Large intestine (tissue), 3 donors: Measurements from ENCODE around the gene AP1B1. TPM values are rescaled to one million over a fixed set of nuclear protein-coding genes. Genes with fewer than 3 reads are reported as not detected.

ENCODE experiments used
- DNase-seq, 2 donors: peaks; one replicate each; pipeline versions ENCODE4 v3.0.0 to v3.0.0-alpha.2; 2013
- H3K27ac ChIP-seq: one replicate; pipeline ENCODE4 v1.5.1; 2013; ENCODE audit warnings: low read length
- H3K27me3 ChIP-seq: 2 replicates; pipeline ENCODE4 v1.6.1; 2013; ENCODE audit warnings: low read length; ENCODE audit not compliant: control insufficient read depth, insufficient read depth
- H3K36me3 ChIP-seq: 2 replicates; pipeline ENCODE4 v1.6.1; 2013; ENCODE audit warnings: low read length; ENCODE audit not compliant: control insufficient read depth, insufficient read depth
- H3K4me1 ChIP-seq: one replicate; pipeline ENCODE4 v1.6.1; 2013; ENCODE audit warnings: low read length; ENCODE audit not compliant: control insufficient read depth, insufficient read depth
- H3K4me3 ChIP-seq: one replicate; pipeline ENCODE4 v1.5.1; 2013; ENCODE audit warnings: low read length
- H3K9me3 ChIP-seq: one replicate; pipeline ENCODE4 v1.6.1; 2013; ENCODE audit warnings: mild to moderate bottlenecking, low read depth, low read length, moderate library complexity; ENCODE audit not compliant: control insufficient read depth
- WGBS: methylation state at CpG from one replicate; pipeline ENCODE4 v1.1.5; 2013; ENCODE audit warnings: low lambda C conversion rate; ENCODE audit not compliant: insufficient coverage; 5-methylcytosine and 5-hydroxymethylcytosine counted together
- polyA plus RNA-seq: library from polyadenylated mRNA; unstranded; fragments of 120-200 nt; gene quantifications from one replicate; pipeline ENCODE4 v1.2.1, GENCODE V29; 2013

The AP1B1 gene
- polyA plus RNA-seq, 1 donor, result 60.6 TPM

DNA sequence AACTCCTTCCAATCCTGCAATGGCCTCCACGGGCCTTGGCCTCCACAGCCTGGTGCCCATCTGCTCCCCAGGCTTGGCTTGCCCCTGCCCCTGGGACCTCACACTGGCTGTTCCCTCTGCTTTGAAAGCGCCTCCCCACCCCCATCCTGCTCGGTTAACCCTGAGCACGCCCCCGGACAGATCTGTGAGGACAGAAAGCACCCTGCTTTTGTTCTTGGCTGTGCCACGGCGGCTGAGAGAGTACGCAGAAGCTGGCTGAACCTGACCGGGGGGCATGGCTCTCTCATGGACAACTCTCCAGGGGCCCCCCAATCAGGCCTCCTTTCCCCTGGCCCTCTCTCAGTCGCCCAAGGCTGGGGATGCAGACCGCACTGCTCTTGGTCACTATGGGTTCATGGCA lies 52.7 kb downstream of the AP1B1 start:
- Histone ChIP-seq H3K36me3 (peaks cover 92% of the 10 kb centered on the region), H3K27me3 (no peaks in the 10 kb centered on the region), H3K4me3 (no peak overlapping the region), H3K4me1 (no peaks in the 10 kb centered on the region), H3K9me3 (no peaks in the 10 kb centered on the region), H3K27ac (no peak overlapping the region)
- WGBS, result no CpG with 5 or more reads among the region's 11 CpGs
- no peak for DNase-seq

DNA sequence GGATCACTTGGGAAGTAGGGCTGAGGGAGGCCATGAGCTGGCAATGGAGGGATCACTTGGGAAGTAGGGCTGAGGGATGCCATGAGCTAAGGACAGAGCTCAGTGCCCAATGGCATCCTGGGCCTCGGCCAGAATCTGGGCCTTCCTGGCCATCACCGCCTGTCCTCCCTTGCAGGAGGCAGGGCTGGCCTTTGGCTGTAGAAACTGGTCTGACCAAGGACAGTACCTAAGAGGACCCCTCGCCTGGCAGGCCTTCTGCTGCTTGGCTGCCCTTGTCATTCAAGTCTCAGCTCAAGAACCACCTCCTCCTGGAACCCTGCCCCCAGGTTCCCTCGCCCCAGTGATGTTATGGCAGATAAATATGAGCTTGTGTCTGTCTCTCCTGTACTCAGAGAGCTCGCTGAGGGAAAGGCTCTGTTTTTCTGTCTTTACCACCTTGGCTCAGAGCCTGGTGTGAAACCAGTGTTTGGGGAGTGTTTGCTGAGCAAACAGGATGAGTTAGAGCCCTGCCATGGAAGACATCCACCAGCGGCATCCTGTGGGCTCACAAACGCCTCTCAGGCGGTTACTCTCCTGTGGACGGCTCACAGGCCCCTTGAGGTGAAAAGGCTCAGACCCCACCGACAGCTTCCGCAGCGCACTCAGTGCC lies 53.5 kb downstream of the AP1B1 start:
- H3K4me1 ChIP-seq, result no peaks in the 10 kb centered on the region
- peaks cover 92% of the 10 kb centered on the region for H3K36me3 ChIP-seq
- H3K4me3 ChIP-seq, result no peak overlapping the region
- no peaks in the 10 kb centered on the region for H3K9me3 ChIP-seq
- no peak overlapping the region for H3K27ac ChIP-seq
- no peaks in the 10 kb centered on the region for H3K27me3 ChIP-seq
- WGBS, result no CpG with 5 or more reads among the region's 12 CpGs
- DNase-seq, result no peak

DNA sequence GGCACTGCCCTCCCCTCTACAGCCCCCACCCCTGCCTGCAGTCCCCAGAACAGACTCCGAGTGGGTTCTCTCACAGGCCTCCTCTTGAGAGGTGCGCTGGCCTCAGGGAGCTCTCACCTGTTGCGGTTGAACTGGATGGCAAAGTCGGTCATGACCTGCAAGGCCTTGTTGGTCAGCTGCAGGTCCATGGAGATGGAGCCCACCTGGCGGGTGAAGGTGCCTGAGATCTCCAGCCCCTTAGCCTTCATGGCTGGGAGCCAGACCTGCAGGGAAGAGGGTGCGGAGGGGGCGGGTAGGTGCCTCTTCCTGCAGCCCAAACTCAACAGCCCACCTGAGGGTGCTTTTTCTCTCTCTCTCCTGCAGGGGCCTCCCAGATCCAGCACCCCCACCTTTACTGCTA lies 54.2 kb downstream of the AP1B1 start:
- no CpG with 5 or more reads among the region's 7 CpGs for WGBS
- no peak for DNase-seq
- Histone ChIP-seq H3K27me3 (no peaks in the 10 kb centered on the region), H3K27ac (no peak overlapping the region), H3K9me3 (no peaks in the 10 kb centered on the region), H3K4me1 (no peaks in the 10 kb centered on the region), H3K4me3 (no peak overlapping the region), H3K36me3 (peaks cover 92% of the 10 kb centered on the region)

DNA sequence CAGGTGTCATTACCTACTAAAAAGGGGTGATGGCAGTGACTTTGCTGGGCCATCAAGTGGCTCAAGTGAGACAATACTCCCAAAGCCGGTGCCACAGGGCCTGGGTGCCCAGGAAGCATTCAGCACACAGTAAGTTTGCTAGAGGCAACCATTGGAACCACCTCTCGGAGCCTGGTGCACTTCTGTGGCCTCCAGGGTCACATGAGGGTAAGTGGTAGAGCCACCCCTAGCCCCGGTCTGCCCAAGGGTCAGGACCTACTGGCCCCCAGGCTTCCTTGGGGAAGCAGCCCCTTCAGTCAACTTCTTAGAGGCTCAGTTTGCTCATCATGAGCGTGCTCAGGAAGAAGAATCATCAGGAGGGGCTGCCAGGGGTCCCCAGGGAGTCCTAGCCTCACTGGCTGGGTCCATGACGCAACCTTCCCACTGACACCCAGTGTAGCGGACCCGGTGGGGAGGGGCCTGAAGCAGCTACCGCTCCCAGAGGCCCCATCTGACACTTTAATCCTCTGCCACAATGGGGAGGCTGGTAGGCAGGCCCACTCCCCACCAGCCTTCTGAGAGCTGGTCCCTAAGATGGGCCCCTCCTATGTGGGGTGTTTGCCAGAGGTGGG lies 55.4 kb downstream of the AP1B1 start:
- no CpG with 5 or more reads among the region's 8 CpGs for whole genome bisulfite sequencing
- no peak for DNase-seq
- peaks cover 91% of the 10 kb centered on the region for H3K36me3 ChIP-seq

DNA sequence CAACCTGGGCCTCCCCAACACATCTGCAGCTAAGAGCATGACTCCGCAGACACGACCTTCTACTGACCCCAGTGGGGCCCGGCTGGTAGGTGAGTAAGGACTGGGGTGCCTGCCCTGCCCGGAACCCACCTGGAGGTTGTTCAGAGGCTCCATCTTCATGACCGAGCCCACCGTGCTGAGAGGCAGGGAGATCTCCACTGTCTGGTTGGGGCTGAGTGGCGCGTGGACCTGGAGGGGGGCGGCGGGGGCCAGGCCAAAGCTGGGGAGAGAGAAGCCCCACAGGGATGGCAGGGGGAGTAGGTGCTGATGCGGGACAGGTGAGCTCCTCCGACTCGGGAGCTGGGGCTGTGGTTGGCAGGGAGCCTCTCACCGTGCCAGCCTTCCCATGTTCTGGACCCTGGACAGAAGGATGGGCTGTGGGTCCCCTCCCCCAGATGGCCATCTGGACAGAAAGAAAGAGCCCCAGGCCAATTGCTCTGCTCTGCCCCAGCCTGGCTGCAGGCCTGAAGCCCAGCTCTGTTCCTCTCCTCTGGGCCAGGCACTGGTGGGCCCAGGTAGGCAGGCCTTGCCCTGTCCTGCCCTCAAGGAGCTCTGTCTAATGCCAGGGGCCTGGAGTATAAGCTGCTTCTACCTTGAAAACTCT lies 56.6 kb downstream of the AP1B1 start:
- DNase-seq, result no peak
- H3K9me3 ChIP-seq, result no peaks in the 10 kb centered on the region
- peaks cover 87% of the 10 kb centered on the region for H3K36me3 ChIP-seq
- no peak overlapping the region for H3K4me3 ChIP-seq
- no peaks in the 10 kb centered on the region for H3K4me1 ChIP-seq
- no peak overlapping the region for H3K27ac ChIP-seq
- H3K27me3 ChIP-seq, result no peaks in the 10 kb centered on the region
- WGBS, result no CpG with 5 or more reads among the region's 14 CpGs

More for the DNA sequence above, 55.4 kb downstream of the AP1B1 start:
- no peak overlapping the region for H3K4me3 ChIP-seq
- no peaks in the 10 kb centered on the region for H3K27me3 ChIP-seq
- H3K9me3 ChIP-seq, result no peaks in the 10 kb centered on the region
- no peak overlapping the region for H3K27ac ChIP-seq
- no peaks in the 10 kb centered on the region for H3K4me1 ChIP-seq

DNA sequence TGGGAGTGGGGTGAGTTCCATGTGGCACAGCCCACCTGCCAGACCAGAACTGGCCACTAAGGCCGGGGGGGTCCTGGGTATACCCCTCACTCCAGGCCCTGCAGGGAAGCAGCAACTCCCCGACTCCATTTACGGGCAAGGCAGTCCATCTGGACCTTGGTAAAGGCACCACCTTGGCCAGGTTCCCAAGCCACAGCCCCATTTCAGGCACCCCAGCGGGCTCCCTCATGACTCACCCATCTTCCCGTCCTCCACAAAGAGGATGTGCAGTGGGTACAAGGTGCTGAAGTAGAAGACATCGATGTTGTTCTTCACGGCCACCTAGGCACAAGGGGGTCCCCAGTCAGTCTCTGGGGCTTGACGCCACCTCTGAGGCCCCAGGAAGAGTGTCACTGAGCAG lies 57.2 kb downstream of the AP1B1 start:
- Histone ChIP-seq H3K4me3 (no peak overlapping the region), H3K27ac (no peak overlapping the region), H3K4me1 (no peaks in the 10 kb centered on the region), H3K36me3 (peaks cover 89% of the 10 kb centered on the region), H3K9me3 (no peaks in the 10 kb centered on the region), H3K27me3 (no peaks in the 10 kb centered on the region)
- no peak for DNase-seq
- WGBS, result no CpG with 5 or more reads among the region's 8 CpGs

DNA sequence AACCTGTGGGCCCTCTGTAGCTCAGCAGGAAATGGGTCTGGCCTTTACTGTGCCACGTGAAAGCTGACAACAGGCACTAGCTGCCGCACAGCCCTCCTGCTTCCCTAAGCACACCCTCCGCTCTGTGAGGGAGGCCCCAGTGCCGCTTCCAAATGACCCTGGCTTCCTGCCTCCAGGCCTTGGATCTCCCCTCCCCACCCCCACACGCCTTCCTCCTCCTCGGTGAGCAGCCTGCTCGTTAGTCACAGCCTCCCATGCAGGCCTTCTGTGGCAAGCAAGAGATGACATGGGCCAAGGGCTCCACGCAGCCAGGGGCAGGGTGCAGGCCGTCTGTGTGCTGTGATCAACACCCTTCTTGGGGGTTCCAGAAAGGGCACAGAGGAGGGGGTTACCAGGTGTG lies 57.6 kb downstream of the AP1B1 start:
- WGBS, result no CpG with 5 or more reads among the region's 9 CpGs
- no peak overlapping the region for H3K4me3 ChIP-seq
- no peaks in the 10 kb centered on the region for H3K4me1 ChIP-seq
- no peaks in the 10 kb centered on the region for H3K27me3 ChIP-seq
- H3K36me3 ChIP-seq, result peaks cover 88% of the 10 kb centered on the region
- H3K27ac ChIP-seq, result no peak overlapping the region
- H3K9me3 ChIP-seq, result no peaks in the 10 kb centered on the region
- DNase-seq, result no peak

DNA sequence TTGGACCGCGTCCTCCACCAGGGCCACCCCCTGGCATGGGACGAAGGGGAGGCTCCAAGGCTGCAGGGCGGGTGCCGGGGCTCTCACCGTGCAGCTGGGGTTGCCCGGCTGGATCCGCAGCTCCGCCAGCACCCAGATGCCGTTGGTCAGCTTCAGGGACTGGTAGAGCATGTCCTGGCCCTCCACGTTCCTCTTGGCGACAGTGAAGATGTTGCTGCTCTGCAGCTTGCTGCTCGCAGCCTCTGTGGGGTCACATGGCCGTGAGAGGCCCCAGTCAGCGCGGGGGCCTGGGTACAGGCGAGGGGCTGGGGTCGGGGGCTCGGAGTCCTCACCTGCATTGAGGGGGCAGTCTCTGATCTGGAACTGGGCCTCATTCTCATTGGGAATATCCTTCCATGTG lies 58.1 kb downstream of the AP1B1 start:
- no peaks in the 10 kb centered on the region for H3K27me3 ChIP-seq
- WGBS, result no CpG with 5 or more reads among the region's 19 CpGs
- H3K4me1 ChIP-seq, result no peaks in the 10 kb centered on the region
- no peak overlapping the region for H3K27ac ChIP-seq
- no peak for DNase-seq
- H3K36me3 ChIP-seq, result peaks cover 84% of the 10 kb centered on the region
- H3K4me3 ChIP-seq, result no peak overlapping the region
- no peaks in the 10 kb centered on the region for H3K9me3 ChIP-seq

DNA sequence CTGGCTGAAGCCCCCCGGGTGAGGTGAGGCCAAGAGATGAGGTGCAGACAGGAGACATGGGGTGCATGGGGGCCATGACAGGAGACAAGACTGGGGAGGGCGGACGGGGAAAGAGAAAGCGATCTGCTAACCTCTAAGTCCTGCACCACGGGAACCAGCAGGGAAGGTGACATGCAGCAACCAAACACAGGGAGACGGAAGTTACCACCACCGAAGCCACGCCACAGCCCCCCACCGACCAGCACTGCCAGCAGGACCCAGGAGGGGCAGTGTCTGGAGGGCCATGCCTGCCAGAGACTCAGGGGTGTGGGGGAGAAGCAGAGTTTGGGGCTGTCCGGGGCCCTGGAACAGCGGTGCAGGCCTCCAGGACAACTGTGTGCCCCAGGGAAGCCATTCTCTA lies 58.8 kb downstream of the AP1B1 start:
- Histone ChIP-seq H3K27ac (no peak overlapping the region), H3K4me3 (no peak overlapping the region), H3K4me1 (no peaks in the 10 kb centered on the region), H3K36me3 (peaks cover 76% of the 10 kb centered on the region), H3K27me3 (no peaks in the 10 kb centered on the region), H3K9me3 (no peaks in the 10 kb centered on the region)
- DNase-seq, result no peak
- no CpG with 5 or more reads among the region's 11 CpGs for WGBS

DNA sequence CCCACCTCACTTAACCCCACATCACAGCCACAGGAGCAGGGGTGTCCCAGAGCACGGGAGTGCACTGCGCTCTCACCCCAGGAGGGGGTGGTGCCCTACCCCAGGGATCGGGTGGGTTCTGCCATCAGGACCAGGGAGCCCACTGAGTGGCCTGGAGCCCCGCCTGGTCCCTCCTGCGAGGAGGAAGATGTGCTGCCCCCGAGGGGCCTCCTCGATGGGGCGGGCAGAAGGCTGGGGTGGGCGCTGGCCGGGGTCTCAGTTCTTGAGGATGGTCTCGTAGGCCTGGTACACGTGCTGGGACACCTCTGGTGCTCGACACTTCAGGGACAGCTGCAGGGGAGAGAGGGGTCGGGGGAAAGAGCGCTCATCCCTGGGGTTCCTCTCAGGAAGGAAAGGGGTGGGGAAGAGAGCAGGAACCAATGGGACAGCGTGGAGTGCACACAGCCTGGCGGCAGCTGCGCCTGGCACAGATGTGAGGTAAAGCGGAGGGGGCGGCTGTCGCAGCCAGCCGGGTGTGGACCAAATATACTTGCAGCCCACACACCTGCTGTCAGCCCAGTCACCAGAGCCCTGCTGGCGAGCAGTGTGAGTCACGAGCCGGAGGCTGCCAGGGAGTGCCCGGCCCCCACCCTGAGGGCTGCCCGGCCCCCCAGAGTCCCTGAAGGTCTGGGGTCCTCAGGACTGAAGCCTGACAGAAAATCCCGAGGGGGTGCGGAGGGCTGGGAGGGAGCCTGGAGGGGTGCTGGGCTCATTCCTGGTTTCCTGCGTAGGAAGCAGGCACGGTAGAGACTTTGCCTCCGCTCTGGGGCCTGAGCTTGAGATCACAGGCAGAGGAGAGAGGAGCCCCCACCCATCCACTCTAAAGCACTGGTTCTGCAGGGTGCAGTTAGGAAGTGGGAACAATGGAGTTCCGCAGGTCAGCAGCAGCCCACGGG lies 59.5 kb downstream of the AP1B1 start:
- no peaks in the 10 kb centered on the region for H3K4me1 ChIP-seq
- peaks cover 69% of the 10 kb centered on the region for H3K36me3 ChIP-seq
- no CpG with 5 or more reads among the region's 34 CpGs for WGBS

More for the DNA sequence above, 59.5 kb downstream of the AP1B1 start:
- no peak for DNase-seq
- Histone ChIP-seq H3K4me3 (no peak overlapping the region), H3K27me3 (no peaks in the 10 kb centered on the region), H3K9me3 (no peaks in the 10 kb centered on the region), H3K27ac (no peak overlapping the region)
